ENCODE measurements around the gene OR6C3. TPM values are rescaled to one million over a fixed set of nuclear protein-coding genes. Genes with fewer than 3 reads are reported as not detected.
"Not testable (repeated sequence)": the region's sequence is repeated elsewhere in the genome, so short reads cannot be mapped to it uniquely, and the experiment has no call there.

The OR6C3 gene
- total RNA-seq, 1 experiment from 2014 or later: not detected

DNA sequence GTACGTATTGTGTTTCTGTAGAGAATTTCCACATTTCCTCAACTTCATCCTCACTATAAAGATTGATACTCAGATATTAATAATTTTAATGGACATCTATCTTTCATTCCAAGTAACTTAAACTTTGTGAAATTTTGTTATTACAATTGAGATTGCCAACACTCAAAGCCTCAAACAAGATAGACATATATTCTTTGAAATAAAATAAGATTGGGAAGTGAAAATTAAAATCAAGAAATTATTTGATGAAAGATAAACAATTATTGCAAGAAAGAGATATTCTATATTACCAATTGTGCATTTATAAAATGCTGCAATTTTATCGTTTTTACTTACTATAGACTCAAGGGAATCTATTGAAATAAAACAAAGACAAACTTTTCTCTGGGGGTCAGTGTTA lies 34.1 kb upstream of the OR6C3 start, which contains the start of gene OR6C6:
OR6C6 (minus strand) TSS at position 101 of the 400 bp plus-strand sequence. CDS start 1,337 bp downstream, outside the sequence.
- H3K4me2 ChIP-seq (ENCODE audit: low read length): no peak within 1 kb of the TSS
- H3K9me3 ChIP-seq (ENCODE audit: low read length): no peaks in the 10 kb centered on the region
- H3K27me3 ChIP-seq (ENCODE audit: low read length): peaks cover 38% of the 10 kb centered on the region
- H3K9me2 ChIP-seq (replicated peaks; ENCODE audit: low read length): no peaks in the 10 kb centered on the region
- ChIA-PET CTCF (no interaction called here), POLR2A (ENCODE audit: unreplicated experiment) (no interaction called here)
- H3K27ac ChIP-seq (ENCODE audit: low read length): no peak within 1 kb of the TSS
- H2AFZ ChIP-seq (ENCODE audit: low read length): no peak within 1 kb of the TSS
- intact Hi-C loops (cut with micrococcal nuclease): no loop called here
- H3F3A ChIP-seq (ENCODE audit: low read length, unreplicated experiment): no peaks in the 10 kb centered on the region
- no peak within 1 kb of the TSS for H3K4me3 ChIP-seq (ENCODE audit: low read length)
- H3K4me1 ChIP-seq (ENCODE audit: insufficient read depth, low read length): no peaks in the 10 kb centered on the region
- no TSS peak for BruUV-seq (replicated peaks)
- H3K36me3 ChIP-seq (ENCODE audit: low read depth, low read length): no peaks in the 10 kb centered on the region
- no peak within 1 kb of the TSS for H3K9ac ChIP-seq (ENCODE audit: low read length)
- ATAC-seq (no peak), DNase-seq (no peak)
- H4K20me1 ChIP-seq (ENCODE audit: low read length): no peaks in the 10 kb centered on the region
- no peaks in the 10 kb centered on the region for H3K79me2 ChIP-seq (ENCODE audit: low read length)
- TF ChIP-seq EZH2phosphoT487 (IDR thresholded peaks at IDR 0.05; ENCODE audit: borderline replicate concordance, low read length) (no peak), EZH2 (IDR thresholded peaks at IDR 0.05; ENCODE audit: low read length, unreplicated experiment) (no peak)
- TF ChIP-seq, protein P1, sequence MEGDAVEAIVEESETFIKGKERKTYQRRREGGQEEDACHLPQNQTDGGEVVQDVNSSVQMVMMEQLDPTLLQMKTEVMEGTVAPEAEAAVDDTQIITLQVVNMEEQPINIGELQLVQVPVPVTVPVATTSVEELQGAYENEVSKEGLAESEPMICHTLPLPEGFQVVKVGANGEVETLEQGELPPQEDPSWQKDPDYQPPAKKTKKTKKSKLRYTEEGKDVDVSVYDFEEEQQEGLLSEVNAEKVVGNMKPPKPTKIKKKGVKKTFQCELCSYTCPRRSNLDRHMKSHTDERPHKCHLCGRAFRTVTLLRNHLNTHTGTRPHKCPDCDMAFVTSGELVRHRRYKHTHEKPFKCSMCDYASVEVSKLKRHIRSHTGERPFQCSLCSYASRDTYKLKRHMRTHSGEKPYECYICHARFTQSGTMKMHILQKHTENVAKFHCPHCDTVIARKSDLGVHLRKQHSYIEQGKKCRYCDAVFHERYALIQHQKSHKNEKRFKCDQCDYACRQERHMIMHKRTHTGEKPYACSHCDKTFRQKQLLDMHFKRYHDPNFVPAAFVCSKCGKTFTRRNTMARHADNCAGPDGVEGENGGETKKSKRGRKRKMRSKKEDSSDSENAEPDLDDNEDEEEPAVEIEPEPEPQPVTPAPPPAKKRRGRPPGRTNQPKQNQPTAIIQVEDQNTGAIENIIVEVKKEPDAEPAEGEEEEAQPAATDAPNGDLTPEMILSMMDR (conservative IDR thresholded peaks at IDR 0.05; ENCODE audit: low read depth, low read length): no peak

DNA sequence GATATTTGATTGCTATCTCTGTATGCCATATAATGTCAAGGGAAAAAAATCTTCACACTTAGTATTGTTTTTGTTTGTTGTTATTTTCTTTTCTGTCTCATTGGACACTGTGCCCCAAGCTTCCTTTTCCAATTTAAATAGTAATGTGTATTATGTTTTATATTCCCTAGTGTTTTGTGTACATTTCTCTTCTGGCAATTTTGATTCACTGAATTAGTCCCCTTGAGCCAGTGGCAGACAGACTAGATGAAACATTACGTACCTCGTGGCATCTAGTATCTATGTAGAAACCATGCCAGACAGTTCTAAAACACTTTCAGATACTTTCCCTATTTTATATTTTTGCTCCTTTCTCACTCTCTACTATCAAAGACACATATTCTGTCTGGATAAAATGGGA lies 16.5 kb upstream of the OR6C3 start, which contains the start of gene OR6C1:
OR6C1 (plus strand) TSS at position 301 of the 400 bp plus-strand sequence. CDS start 6,257 bp downstream, outside the sequence.
- Histone ChIP-seq H3K4me3 (ENCODE audit: low read length) (no peak within 1 kb of the TSS), H4K20me1 (ENCODE audit: low read length) (no peaks in the 10 kb centered on the region), H3K4me1 (ENCODE audit: insufficient read depth, low read length) (no peaks in the 10 kb centered on the region), H3K9me2 (replicated peaks; ENCODE audit: low read length) (no peaks in the 10 kb centered on the region), H3K9me3 (ENCODE audit: low read length) (no peaks in the 10 kb centered on the region), H3K27ac (ENCODE audit: low read length) (no peak within 1 kb of the TSS), H3F3A (ENCODE audit: low read length, unreplicated experiment) (no peaks in the 10 kb centered on the region), H2AFZ (ENCODE audit: low read length) (no peak within 1 kb of the TSS), H3K36me3 (ENCODE audit: low read depth, low read length) (no peaks in the 10 kb centered on the region), H3K4me2 (ENCODE audit: low read length) (no peak within 1 kb of the TSS), H3K79me2 (ENCODE audit: low read length) (no peaks in the 10 kb centered on the region), H3K27me3 (ENCODE audit: low read length) (peaks cover 16% of the 10 kb centered on the region; the same call in 1 of the 2 replicates), H3K9ac (ENCODE audit: low read length) (no peak within 1 kb of the TSS)
- ATAC-seq (no peak), DNase-seq (no peak)
- ChIA-PET POLR2A (ENCODE audit: unreplicated experiment) (no interaction called here), CTCF (no interaction called here)
- TF ChIP-seq EZH2phosphoT487 (IDR thresholded peaks at IDR 0.05; ENCODE audit: borderline replicate concordance, low read length) (no peak), EZH2 (IDR thresholded peaks at IDR 0.05; ENCODE audit: low read length, unreplicated experiment) (no peak)
- TF ChIP-seq, protein P1 (conservative IDR thresholded peaks at IDR 0.05; ENCODE audit: low read depth, low read length): no peak
- BruUV-seq (replicated peaks): no TSS peak
- intact Hi-C loops (cut with micrococcal nuclease): no loop called here

DNA sequence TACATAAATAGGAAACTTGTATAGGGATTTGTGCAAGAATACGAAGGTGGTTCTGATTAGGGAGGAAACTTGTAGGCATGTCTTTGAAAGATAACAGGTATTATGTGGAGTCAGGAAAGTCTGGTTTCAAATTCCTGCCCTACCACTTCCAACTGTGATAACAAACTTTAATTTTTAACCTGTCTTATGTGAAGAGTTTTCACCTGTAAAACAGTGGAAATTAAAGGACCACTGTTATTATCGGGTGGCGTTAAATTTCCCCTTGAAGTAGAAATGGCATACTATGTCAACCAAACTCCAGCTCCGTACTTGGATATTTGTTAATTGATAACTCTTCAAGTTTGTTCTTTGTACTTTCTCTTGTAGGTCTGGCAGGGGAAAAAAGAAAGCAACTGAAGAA lies 10.3 kb upstream of the OR6C3 start:
- no peaks in the 10 kb centered on the region for H3K9me3 ChIP-seq (ENCODE audit: low read length)
- no TSS peak for BruUV-seq (replicated peaks)
- no peak overlapping the region for H3K9ac ChIP-seq (ENCODE audit: low read length)
- no peaks in the 10 kb centered on the region for H3F3A ChIP-seq (ENCODE audit: low read length, unreplicated experiment)
- no peak overlapping the region for H2AFZ ChIP-seq (ENCODE audit: low read length)
- no peak overlapping the region for H3K4me3 ChIP-seq (ENCODE audit: low read length)
- H3K36me3 ChIP-seq (ENCODE audit: low read depth, low read length): no peaks in the 10 kb centered on the region
- H4K20me1 ChIP-seq (ENCODE audit: low read length): no peaks in the 10 kb centered on the region
- no peak for ATAC-seq
- ChIA-PET POLR2A (ENCODE audit: unreplicated experiment) (no interaction called here), CTCF (no interaction called here)
- no peaks in the 10 kb centered on the region for H3K79me2 ChIP-seq (ENCODE audit: low read length)
- no peak overlapping the region for H3K4me2 ChIP-seq (ENCODE audit: low read length)
- TF ChIP-seq EZH2phosphoT487 (IDR thresholded peaks at IDR 0.05; ENCODE audit: borderline replicate concordance, low read length): no peak
- TF ChIP-seq, protein P1 (conservative IDR thresholded peaks at IDR 0.05; ENCODE audit: low read depth, low read length): no peak
- intact Hi-C loops (cut with micrococcal nuclease): no loop called here
- H3K4me1 ChIP-seq (ENCODE audit: insufficient read depth, low read length): no peaks in the 10 kb centered on the region
- H3K9me2 ChIP-seq (replicated peaks; ENCODE audit: low read length): no peaks in the 10 kb centered on the region
- no peak overlapping the region for H3K27ac ChIP-seq (ENCODE audit: low read length)
- no peaks in the 10 kb centered on the region; the same call in 1 of the 2 replicates for H3K27me3 ChIP-seq (ENCODE audit: low read length)
- DNase-seq: no peak

DNA sequence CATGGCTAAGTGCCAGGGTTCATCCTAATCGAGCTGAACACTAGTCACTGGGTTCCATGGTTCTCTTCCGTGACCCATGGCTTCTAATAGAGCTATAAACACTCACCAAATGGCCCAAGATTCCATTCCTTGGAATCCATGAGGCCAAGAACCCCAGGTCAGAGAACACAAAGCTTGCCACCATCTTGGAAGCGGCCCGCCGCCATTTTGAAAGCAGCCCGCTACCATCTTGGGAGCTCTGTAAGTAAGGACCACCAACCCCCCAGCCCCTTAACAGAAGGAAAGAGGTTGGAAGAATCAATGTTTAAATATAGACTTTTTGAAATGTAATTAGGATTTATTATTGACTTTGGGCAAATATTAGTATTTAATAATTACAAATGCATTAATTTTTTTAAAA lies 4.7 kb upstream of the OR6C3 start:
- H3F3A ChIP-seq (ENCODE audit: low read length, unreplicated experiment); H3K4me3 ChIP-seq (ENCODE audit: low read length); H4K20me1 ChIP-seq (ENCODE audit: low read length); H3K9ac ChIP-seq (ENCODE audit: low read length); H3K4me1 ChIP-seq (ENCODE audit: insufficient read depth, low read length); H3K9me2 ChIP-seq (replicated peaks; ENCODE audit: low read length); H3K36me3 ChIP-seq (ENCODE audit: low read depth, low read length); H3K27ac ChIP-seq (ENCODE audit: low read length); CTCF ChIA-PET; intact Hi-C loops (cut with micrococcal nuclease); H3K4me2 ChIP-seq (ENCODE audit: low read length); H2AFZ ChIP-seq (ENCODE audit: low read length); H3K9me3 ChIP-seq (ENCODE audit: low read length); BruUV-seq (replicated peaks); DNase-seq; POLR2A ChIA-PET (ENCODE audit: unreplicated experiment); ATAC-seq; H3K79me2 ChIP-seq (ENCODE audit: low read length): not testable (repeated sequence)
- H3K27me3 ChIP-seq (ENCODE audit: low read length): peaks cover 27% of the 10 kb centered on the region

Measured in PC-3 (cell line).